Adrenal gland (tissue), 12 donors: Measurements from ENCODE around the gene PRKCB. TPM values are rescaled to one million over a fixed set of nuclear protein-coding genes. Genes with fewer than 3 reads are reported as not detected.

Experiments
- DNase-seq, 7 donors: peaks; one replicate each; pipeline ENCODE4 v3.0.0-alpha.2; 2019 to 2020
- H3K27ac ChIP-seq, 5 donors: fragments of 200-600 bp; sonication (generic) in 4 of 5; 1 replicate in 3 of 5; 2 replicates in 2 of 5; pipeline versions ENCODE4 v1.5.1 to v1.8.0; 2016 to 2020; ENCODE audit warnings: mild to moderate bottlenecking in 1 of 5
- H3K27me3 ChIP-seq: fragments of 200-600 bp; 2 replicates; pipeline ENCODE4 v1.8.0; 2021
- H3K36me3 ChIP-seq, 2 donors: fragments of 200-600 bp; replicated peaks in 1 of 2; 1 replicate in 1 of 2; 2 replicates in 1 of 2; pipeline versions ENCODE4 v1.5.1 to v1.8.0; 2018 to 2022
- H3K4me1 ChIP-seq, 2 donors: fragments of 200-600 bp; replicated peaks in 1 of 2; 1 replicate in 1 of 2; 2 replicates in 1 of 2; pipeline versions ENCODE4 v1.5.1 to v1.8.0; 2018 to 2021
- H3K4me3 ChIP-seq, 4 donors: fragments of 200-600 bp; sonication (generic) in 3 of 4; one replicate each; pipeline ENCODE4 v1.5.1; 2016 to 2018
- H3K9me3 ChIP-seq, 3 donors: fragments of 200-600 bp; sonication (generic) in 1 of 3; replicated peaks in 1 of 3; 1 replicate in 2 of 3; 2 replicates in 1 of 3; pipeline versions ENCODE4 v1.5.1 to v1.8.0; 2016 to 2021
- POLR2A ChIP-seq, 2 donors: fragments of 450-650 bp; IDR thresholded peaks; one replicate each; pipeline ENCODE4 v1.6.1; 2017; ENCODE audit warnings: antibody characterized with exemption in 2 of 2, mild to moderate bottlenecking in 2 of 2, moderate library complexity in 1 of 2
- WGBS, 4 donors: extraction: QIAGEN DNeasy Blood & Tissue Kit in 2 of 4; methylation state at CpG; one replicate each; pipeline versions ENCODE4 v1.1.5 to v1.1.7; 2013 to 2017; 5-methylcytosine and 5-hydroxymethylcytosine counted together
- intact Hi-C, 2 donors: fragments of 100-400 bp; cut with DNase I; formaldehyde crosslinking; loops; one replicate each; pipeline versions ENCODE4 v1.14.1 to v1.15.0; 2022 to 2023
- polyA plus RNA-seq, 3 donors: library from polyadenylated mRNA; stranded (reverse); fragments of 200-250 nt in 2 of 3; fragments of 350-450 nt in 1 of 3; fragmentation: Illumina TruSeq in 1 of 3; extraction: RNeasy Lipid Tissue Mini Kit (QIAGEN cat#74804) in 1 of 3; gene quantifications; one replicate each; pipeline ENCODE4 v1.2.3, GENCODE V29; 2013 to 2014
- total RNA-seq, 9 donors: library from RNA; depleted of rRNA in 4 of 9; stranded (reverse); fragments of >200 nt in 4 of 9; fragments of 120-200 nt in 1 of 9; fragmentation: NEBNext Ultra II Directional in 1 of 9; extraction: Animal tissue kit (Norgen Biotek cat#: 25700) in 1 of 9; gene quantifications; one replicate each; pipeline versions ENCODE4 v1.1.0 to v1.2.4, GENCODE V29; 2013 to 2023
- TF ChIP-seq, protein P1 (sequence below), 6 experiments: fragments of 450-650 bp in 4 of 6; fragments of 200-600 bp in 2 of 6; sonication (generic) in 1 of 6; IDR thresholded peaks; 1 replicate in 5 of 6; 2 replicates in 1 of 6; pipeline versions ENCODE4 v1.5.1 to v1.8.0; 2016 to 2021; ENCODE audit warnings: antibody characterized with exemption in 6 of 6, mild to moderate bottlenecking in 2 of 6, moderate library complexity in 1 of 6
- donor health status: healthy with polysubstance abuse.
- donor health status: Bipolar disorder and iron deficiency.
- donor health status: DM: yes; HTN: yes; CAD: no.
- donor health status: DM: no; HTN: no; CAD: no.
- donor health status: DM: no; HTN: no; CAD: no.
- donor health status: DM: yes; HTN: yes; CAD: no.

Gene PRKCB
- total and polyA plus RNA-seq, 12 donors, result 0.54 to 8.0 (median 3.0) TPM

DNA sequence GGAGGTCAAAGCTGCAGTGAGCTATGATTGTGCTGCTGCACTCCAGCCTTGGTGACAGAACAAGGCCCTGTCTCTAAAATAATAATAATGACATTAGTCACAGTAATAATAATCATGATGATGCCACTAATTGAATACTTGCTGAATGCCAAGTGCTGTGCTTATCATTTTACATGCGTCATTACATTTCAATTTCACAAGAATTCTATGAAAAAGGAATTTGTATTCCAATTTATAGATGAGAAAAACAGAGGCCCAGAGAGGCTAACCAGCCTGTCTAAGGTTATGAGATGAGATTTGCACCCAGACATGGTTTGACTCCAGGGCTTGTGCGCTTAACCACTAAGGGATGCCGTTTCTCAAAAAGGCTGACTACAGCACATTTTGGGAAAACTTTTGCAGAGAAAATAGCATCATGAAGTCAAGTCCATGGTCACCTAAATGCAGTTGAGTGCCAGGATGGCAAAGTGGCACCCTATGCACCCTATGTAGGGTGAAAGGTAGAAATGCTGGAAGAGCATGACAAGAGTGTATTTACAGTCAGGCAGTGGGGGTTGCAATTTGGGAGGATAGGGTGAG is 276.0 kb downstream of the PRKCB start:
- no peaks in the 10 kb centered on the region for H3K36me3 ChIP-seq
- no peaks in the 10 kb centered on the region for H3K27me3 ChIP-seq
- DNase-seq, result no peak
- intact Hi-C loops, result no loop called here
- no peak overlapping the region for H3K27ac ChIP-seq
- WGBS, 4 donors, result 79 to 88% (median 85%) methylated on average over 3 of the region's 3 CpGs
- no peak overlapping the region for H3K4me3 ChIP-seq
- H3K9me3 ChIP-seq, result no peaks in the 10 kb centered on the region
- H3K4me1 ChIP-seq, result peaks cover 6% of the 10 kb centered on the region in 2 donors
- no peak for TF ChIP-seq POLR2A (IDR thresholded peaks at IDR 0.05)
- TF ChIP-seq, protein P1, sequence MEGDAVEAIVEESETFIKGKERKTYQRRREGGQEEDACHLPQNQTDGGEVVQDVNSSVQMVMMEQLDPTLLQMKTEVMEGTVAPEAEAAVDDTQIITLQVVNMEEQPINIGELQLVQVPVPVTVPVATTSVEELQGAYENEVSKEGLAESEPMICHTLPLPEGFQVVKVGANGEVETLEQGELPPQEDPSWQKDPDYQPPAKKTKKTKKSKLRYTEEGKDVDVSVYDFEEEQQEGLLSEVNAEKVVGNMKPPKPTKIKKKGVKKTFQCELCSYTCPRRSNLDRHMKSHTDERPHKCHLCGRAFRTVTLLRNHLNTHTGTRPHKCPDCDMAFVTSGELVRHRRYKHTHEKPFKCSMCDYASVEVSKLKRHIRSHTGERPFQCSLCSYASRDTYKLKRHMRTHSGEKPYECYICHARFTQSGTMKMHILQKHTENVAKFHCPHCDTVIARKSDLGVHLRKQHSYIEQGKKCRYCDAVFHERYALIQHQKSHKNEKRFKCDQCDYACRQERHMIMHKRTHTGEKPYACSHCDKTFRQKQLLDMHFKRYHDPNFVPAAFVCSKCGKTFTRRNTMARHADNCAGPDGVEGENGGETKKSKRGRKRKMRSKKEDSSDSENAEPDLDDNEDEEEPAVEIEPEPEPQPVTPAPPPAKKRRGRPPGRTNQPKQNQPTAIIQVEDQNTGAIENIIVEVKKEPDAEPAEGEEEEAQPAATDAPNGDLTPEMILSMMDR (IDR thresholded peaks at IDR 0.05), result no peak

DNA sequence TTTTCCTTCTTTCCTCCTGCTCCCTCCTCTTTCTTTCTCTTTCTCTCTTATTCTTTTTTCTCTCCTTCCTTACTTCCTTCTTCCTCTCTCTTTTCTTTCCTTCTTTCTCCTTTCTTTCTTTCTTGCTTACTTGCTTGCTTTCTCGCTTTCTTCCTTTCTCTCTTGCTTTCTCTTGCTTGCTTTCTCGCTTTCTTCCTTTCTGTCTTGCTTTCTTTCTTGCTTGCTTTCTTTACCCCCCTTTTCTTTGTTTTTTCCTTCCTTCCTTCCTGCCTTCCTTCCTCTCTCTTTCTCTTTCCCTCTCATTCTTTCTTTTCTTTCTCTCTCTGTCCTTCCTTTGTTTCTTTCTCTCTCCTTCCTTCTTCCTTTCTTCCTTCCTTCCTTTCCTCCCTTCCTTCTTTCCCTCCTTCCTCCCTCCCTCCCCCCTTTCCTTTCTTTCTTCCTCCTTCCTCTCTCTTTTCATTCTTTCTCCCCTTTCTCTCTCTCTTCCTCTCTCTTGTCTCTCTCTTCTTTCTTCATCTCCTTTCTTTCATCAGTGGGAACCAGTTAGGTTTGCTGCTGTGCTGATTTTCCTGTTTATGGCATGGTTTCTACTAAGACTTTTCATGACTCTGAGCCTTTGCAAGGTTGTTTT is 277.4 kb downstream of the PRKCB start:
- Histone ChIP-seq H3K27me3 (no peaks in the 10 kb centered on the region), H3K4me3 (no peak overlapping the region), H3K9me3 (no peaks in the 10 kb centered on the region), H3K4me1 (peaks cover 7 to 8% of the 10 kb centered on the region in 2 donors), H3K27ac (no peak overlapping the region), H3K36me3 (no peaks in the 10 kb centered on the region)
- no peak for TF ChIP-seq POLR2A (IDR thresholded peaks at IDR 0.05)
- intact Hi-C loops, result no loop called here
- DNase-seq, result no peak
- WGBS, 4 donors, result 91 to 99% (median 93%) methylated on average over 2 of the region's 2 CpGs

DNA sequence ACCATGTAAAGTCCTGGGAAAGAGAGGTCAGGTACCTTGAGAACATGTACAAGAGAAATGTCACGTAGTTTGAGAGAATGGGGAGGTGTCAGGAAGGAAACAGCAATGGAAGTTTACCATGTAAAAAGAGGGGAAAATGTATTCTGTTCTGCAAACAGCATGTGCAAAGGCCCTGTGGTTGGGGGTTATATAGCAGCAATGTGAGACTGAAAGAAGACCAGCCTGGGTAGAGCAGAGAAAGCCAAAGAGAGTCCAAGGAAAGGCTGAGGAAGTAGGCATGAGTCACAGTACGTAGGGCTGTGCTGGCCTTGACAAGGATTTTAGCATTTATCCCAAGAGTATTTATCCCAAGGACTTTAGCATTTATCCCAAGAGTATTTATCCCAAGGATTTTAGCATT is 279.1 kb downstream of the PRKCB start:
- TF ChIP-seq POLR2A (IDR thresholded peaks at IDR 0.05), result no peak
- TF ChIP-seq, protein P1 (IDR thresholded peaks at IDR 0.05), result no peak
- no peak for DNase-seq
- WGBS, 4 donors, result 61 to 66% (median 63%) methylated on average over 2 of the region's 2 CpGs
- Histone ChIP-seq H3K27ac (no peak overlapping the region), H3K9me3 (no peaks in the 10 kb centered on the region), H3K4me3 (no peak overlapping the region), H3K36me3 (no peaks in the 10 kb centered on the region), H3K27me3 (no peaks in the 10 kb centered on the region), H3K4me1 (peaks cover 7 to 8% of the 10 kb centered on the region in 2 donors)
- intact Hi-C loops, result no loop called here

DNA sequence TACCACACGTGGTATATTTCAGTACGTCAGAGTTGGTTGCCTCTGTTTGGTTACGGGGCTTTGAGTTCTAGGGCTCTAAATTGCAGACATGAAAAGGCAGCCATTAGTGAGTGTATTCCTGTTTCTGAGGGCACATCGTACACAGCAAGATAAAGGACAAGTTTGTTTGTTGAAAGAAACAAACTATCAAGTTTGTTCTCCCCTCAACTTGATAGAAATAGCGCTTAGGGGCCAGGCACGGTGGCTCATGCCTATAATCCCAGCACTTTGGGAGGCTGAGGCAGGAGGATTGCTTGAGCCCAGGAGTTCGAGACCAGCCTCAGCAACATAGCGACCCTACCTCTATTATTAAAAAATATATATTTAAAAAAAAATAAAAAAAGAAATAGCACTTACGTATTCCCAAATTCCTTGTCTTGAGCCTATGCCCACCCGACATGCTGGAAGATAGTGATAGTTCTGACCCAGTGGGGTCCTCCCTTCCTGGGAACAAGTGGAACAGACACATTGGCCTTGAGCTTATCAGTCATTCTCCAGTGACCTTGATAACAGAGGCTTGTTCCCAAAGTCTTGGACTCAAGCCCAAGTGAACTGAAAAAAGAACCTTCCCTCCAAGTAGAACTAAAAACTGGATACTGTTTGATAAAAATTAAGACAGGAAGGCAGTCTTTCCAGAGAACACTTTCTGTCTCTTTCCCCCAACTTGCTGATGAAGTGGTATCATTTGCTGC is 280.4 kb downstream of the PRKCB start:
- no peak for DNase-seq
- WGBS, 4 donors, result 75 to 79% (median 77%) methylated on average over 10 of the region's 10 CpGs
- H3K9me3 ChIP-seq, result no peaks in the 10 kb centered on the region
- no peaks in the 10 kb centered on the region for H3K36me3 ChIP-seq
- intact Hi-C loops, result no loop called here
- TF ChIP-seq POLR2A (IDR thresholded peaks at IDR 0.05), result no peak
- TF ChIP-seq, protein P1 (IDR thresholded peaks at IDR 0.05), result no peak
- peaks cover 7 to 8% of the 10 kb centered on the region in 2 donors for H3K4me1 ChIP-seq
- H3K4me3 ChIP-seq, result no peak overlapping the region
- H3K27me3 ChIP-seq, result no peaks in the 10 kb centered on the region
- H3K27ac ChIP-seq, result no peak overlapping the region
